ELR (cell line): ENCODE data around the gene RAI14.

Experiments used
- DNase-seq: peaks from one replicate; pipeline ENCODE4 v3.0.0-alpha.2; 2015; ENCODE audit warnings: low read depth

The RAI14 gene

DNA sequence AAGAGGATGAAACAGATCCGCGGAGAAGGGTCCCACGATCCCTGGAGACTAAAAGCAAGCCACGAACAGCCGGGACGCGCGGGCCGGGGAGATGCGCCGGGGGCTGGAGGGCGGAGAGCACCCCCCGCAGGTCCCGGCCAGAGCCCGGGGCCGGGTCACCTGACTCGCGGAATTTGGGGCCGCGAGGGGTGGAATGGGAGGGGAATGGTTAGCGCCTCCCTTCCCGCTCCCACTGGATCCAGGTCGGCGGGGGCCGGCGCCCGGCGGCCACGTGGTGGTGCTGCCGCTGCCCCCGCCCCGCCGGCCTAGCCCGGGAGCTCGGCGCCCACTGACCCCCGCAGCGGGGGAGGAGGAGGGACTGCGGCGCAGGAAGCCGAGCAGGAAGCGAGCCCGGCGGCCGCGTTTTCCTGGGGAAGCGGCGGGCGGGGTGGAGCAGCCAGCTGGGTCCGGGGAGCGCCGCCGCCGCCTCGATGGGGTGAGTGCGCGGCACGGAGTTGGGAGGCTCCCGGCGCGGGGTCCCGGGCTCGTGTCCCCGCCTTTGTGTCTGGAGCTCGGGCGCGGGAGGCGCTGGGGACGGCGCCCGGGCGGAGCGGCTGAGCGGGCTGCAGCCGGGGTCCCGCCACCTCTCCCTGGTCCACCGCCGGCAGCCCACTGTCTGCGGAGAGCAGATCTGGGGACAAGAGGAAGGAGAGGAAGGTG is at the start of gene RAI14:
Gene RAI14 (plus strand): TSS at position 328 of the 699 bp plus-strand sequence. CDS start 30,592 bp downstream, outside the sequence.
- DNase-seq = peak; percentile 92

DNA sequence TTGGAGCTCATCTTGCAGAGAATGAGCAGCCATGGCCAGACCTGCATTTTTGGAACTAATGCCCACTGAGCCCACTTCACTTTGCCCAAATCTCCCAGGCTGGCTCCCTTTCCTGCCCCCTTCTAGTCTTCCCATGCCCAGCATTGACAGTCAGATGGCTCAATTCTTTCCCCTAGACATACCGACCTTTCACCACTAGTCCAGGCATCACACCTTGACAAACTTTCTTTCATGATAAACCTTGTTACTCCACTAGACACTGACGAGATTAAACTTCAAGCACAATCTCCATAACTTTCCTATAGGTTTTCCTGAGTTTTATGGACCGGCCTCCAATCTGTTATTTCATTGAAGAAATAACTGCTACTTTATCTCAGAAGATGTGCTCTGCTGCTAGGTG is 47.8 kb upstream of the RAI14 start:
- no peak for DNase-seq

- peak; percentile 95 for DNase-seq
Measured at GRCh38 chr5:34608859-34609648, 47.1 kb upstream of the RAI14 start.

DNA sequence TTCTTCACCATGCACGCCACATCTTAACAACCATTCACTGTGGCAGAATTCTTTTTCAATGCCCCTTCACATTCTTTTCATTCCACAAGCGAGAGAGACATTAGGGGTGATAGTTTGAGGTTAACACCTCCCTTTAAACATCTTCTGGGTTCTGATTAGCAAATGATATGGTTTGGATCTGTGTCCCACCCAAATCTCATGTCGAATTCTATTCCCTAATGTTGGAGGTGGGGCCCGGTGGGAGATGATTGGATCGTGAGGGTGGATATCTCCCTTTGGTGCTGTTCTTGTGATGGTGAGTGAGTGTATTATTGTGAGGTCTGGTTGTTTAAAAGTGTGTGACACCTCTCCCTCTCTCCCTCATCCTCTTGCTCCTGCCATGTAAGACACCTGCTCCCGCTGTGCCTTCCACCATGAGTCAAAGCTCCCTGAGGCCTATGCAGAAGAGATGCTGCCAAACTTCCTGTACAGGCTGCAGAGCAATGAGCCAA is 46.1 kb upstream of the RAI14 start:
- DNase-seq = peak; percentile 70

DNA sequence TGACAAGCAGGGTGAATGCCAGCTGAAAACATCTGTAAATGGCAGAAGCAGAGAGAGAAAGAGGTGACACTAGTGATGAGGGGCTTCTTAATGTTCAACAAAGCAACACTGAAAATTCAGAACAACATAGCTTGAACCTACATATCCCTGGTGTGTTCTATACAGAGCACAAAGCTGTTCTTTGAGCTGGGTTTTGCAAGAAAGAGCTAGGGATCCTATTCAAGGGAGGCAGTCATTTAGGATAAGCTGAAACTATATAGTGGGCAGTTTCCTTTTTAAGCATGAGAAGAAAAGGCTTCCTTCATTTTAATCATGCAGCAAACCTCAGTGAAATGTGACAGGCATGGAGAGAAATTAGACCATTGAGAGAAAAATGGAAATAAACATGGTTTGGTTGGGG is 45.6 kb upstream of the RAI14 start:
- DNase-seq = no peak

DNA sequence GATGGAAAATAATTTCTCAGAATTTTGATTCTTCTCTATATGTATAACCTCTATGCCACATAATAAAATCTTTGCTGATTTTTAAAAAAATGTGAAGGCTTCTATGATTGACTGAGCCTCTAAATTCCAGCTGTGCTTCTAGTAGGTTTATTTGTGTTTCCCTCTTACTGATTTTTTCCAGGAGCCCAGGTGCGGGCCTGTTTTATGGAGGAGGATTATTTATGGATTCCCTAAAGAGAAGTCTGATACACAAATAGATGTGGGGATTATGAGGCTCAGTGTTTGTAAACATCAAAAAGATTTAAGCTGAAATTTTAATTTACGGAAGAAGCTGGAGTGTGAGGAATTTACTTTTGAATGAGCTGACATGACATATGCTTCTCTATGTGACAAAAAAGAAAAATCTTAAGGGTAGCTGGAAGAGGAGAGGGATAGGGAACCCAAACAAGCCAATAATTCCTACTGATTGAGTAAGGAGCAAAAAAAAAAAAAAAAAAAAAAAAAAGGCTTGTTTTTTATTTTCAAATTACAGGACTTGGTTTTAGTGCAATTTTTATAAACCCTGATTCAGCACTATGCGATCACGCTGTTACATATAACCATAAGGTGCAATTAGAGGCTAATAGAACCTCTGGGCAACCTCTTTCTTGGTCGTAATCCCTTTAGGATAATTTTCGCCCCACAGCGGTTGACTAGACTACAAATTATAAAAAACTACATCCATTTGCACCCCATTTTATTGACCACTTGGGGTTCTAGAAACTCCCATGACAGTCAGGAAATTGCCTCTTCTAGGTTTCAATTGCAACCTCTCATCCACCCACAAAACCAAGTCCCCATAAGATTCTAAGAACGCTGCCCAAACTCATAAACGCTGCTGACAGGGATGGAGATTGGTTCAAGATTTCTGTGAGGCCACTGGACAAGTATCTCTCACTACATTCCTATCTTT is 44.4 kb upstream of the RAI14 start:
- DNase-seq = no peak

- no peak for DNase-seq
Measured at GRCh38 chr5:34616651-34617050, 39.5 kb upstream of the RAI14 start.

GRCh38 chr5:34618371-34619065 is 37.6 kb upstream of the RAI14 start:
- no peak for DNase-seq

GRCh38 chr5:34620185-34620584 is 35.9 kb upstream of the RAI14 start:
- no peak for DNase-seq

DNA sequence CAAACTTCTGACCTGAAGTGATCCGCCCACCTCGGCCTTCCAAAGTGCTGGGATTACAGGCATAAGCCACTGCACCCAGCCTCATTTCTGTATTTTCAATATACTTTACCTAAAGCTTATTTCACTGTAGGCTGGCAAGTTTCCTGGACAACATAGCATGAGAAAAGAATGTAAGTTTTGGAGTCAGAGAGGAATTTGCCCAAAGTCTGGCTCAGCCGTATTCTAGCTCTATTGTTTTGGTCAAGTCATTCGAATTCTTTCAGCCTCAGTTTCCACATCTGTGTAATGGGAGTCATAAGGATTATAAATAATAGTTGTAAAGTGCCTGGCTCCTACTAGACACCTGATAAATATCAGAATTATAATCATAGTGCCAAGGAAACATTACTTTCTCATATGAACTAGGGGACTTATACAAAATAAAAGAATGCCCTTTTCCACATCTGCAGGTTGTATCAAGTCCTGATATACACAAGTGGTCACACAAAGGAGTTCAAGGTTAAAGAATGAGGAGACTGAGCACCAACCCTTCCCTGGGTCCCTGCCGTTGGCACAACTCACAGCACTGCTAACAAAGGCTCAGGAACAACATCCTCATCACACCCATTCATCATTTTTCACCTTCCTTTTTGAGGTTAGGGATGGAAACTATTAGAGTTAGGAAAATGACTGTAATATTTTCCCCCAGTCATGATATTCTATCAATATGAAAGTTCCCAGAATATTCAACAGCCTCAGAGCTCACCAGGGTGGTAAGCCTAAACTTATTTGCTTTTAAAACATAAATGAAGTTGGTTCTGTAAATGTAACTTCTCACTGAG is 34.6 kb upstream of the RAI14 start:
- no peak for DNase-seq

DNA sequence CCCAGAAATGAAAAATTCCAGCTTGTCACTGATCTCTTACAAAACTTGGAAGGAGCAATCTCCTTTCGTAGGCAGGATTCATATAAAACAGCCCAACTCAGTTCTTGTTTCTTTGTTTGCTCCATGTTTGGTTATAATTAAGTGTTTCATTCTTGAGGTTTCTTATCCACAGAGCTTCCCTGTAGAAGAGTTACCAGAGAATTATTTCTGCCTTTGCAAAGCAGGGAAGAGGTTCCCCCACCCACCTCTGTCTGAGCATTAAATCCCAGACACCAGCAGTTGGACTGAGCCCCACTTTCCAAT is 34.1 kb upstream of the RAI14 start:
- DNase-seq = no peak

- no peak for DNase-seq
Measured at GRCh38 chr5:34624691-34625090, 31.4 kb upstream of the RAI14 start.

- no peak for DNase-seq
Measured at GRCh38 chr5:34625246-34625645, 30.9 kb upstream of the RAI14 start.

- peak; percentile 97 for DNase-seq
Measured at GRCh38 chr5:34626036-34626435, 30.1 kb upstream of the RAI14 start.

DNA sequence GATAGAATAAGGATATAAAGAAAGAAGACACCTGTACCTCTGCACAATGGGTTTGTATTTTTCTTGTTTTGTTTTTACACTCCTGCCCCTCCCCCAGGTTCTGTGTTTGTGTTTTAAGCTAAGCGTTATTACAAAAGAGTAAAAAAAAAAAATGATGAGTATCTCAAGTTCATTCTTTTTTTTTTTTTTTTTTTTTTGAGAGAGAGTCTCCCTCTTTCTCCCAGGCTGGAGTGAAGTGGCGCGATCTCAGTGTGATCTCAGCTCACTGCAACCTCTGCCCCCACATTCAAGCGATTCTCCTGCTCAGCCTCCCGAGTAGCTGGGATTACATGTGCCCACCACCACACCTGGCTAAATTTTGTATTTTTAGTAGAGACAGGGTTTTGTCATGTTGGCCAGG is 29.4 kb upstream of the RAI14 start:
- no peak for DNase-seq

DNA sequence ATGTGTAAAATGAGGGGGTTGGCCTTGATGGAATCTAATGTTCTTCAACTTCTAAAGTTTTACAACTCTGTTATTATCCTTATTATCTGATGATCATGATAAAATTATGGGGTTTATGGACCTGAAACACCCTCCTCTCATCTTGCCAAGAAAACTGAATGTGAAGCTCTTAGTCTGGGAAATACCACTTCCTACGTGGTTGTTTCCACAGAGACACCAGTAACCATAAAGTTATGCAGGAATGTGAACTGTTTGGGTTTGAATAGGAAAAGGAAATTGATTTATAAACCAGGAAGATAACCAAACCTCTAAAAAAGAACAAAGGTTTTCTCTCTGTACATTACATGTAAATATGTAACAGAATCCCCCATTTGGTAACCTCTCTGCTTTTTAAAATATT is 28.3 kb upstream of the RAI14 start:
- DNase-seq = peak; percentile 90

DNA sequence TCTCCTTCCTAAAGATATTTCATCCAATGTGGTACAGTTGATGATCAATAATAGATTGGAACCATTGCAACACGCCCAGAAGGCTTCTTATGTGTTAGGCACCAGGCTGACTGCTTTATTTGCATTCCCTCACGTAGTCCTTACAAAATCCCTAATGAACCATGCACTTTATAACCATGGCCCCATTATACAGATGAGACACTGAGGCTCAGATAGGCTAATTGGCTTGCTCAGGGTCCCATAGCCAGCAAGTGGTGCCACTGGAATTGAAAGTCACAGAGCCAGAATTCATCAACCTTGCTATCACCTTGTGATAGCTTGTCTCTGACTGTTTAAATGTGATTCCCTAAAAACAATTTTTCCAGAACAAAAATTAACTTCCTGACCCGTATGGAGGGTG is 27.8 kb upstream of the RAI14 start:
- no peak for DNase-seq

DNA sequence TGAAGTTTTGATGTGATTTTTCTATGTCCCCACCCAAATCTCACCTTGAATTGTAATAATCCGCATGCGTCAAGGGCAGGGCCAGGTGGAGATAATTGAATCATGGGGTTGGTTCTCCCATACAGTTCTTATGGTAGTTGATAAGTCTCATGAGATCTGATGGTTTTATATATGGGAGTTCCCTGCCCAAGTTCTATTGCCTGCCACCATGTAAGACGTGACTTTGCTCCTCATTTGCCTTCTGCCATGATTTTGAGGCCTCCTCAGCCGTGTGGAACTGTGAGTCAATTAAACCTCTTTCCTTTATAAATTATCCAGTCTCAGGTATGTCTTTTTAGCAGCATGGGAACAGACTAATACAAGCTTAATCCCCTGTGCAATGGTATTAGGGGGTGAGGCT is 25.5 kb upstream of the RAI14 start:
- no peak for DNase-seq

DNA sequence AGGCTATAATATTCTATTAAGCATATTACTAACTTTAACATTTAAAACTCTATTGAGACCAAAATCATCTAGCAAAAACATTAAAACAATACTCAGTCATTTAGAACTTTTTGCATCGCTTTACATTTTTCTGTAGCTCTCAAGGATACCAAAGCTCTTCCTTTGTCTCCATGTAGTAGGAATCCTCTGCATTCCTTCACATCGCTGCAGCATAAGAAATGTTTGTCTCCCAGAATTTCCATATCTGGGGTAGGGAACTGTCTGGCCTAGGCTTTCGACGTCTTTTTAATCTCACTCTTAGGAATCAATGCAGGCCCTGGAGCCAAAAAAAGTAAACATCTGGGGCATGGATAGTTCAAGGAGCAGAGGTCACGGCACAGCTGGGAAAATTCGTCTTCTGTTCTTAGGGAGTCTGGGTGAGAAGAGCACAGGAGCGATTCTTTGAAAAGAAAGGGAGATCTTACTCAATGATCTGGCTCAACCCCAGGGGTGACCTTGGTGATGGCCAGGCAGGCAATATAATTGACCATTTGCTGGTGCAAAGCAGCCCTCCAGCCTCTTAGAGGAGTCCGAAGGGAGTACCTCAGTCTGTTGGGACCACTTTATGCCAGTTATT is 23.2 kb upstream of the RAI14 start:
- DNase-seq = no peak

DNA sequence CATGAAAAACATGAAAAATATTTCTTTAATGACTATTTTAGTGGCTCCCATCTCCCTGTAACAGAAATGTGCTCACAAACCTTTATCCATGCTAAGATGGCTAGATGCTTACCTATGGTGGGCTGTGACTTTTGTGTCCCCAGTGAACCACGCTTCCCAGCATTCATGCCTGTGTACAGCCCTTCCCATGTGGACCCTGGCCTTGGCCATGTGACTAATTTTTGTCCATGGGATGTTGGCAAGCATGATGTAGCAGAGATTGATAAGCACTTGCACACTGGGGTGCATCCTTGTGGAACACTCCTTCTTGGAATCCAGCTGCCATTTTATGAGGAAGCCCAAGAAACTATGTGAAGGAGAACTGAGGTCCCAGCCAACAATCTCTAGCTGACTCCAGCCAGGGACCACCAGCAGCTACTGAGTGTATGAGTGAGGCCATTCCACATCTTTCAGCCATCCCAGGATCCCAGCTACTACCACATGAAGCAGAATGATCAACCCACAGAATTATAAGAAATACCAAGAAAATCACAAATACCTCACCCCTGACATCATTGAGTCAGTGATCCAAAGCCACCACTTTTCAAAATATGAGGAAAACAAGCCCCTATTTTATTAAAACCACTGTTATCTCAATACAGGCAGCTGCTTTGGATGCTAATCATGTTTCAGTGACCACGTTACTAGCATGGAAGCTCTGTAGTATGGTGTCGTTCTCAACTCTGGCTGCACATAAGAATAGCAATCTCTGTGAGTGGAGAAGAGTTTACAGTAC is 16.1 kb upstream of the RAI14 start:
- DNase-seq = no peak
